Measurements from ENCODE around the gene PARD3B.

Gene PARD3B

GRCh38 chr2:204824751-204825453 lies 279.6 kb downstream of the PARD3B start:
- DNase-seq (ENCODE audit: low read depth), result no peak
- H3K4me3 ChIP-seq (ENCODE audit: low read depth, low read length), result no peak overlapping the region
- TF ChIP-seq, protein P1, sequence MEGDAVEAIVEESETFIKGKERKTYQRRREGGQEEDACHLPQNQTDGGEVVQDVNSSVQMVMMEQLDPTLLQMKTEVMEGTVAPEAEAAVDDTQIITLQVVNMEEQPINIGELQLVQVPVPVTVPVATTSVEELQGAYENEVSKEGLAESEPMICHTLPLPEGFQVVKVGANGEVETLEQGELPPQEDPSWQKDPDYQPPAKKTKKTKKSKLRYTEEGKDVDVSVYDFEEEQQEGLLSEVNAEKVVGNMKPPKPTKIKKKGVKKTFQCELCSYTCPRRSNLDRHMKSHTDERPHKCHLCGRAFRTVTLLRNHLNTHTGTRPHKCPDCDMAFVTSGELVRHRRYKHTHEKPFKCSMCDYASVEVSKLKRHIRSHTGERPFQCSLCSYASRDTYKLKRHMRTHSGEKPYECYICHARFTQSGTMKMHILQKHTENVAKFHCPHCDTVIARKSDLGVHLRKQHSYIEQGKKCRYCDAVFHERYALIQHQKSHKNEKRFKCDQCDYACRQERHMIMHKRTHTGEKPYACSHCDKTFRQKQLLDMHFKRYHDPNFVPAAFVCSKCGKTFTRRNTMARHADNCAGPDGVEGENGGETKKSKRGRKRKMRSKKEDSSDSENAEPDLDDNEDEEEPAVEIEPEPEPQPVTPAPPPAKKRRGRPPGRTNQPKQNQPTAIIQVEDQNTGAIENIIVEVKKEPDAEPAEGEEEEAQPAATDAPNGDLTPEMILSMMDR (IDR thresholded peaks at IDR 0.05; ENCODE audit: low read depth, low read length), result no peak
- TF ChIP-seq MYC (IDR thresholded peaks at IDR 0.05; ENCODE audit: low read depth, low read length) (no peak), POLR2A (IDR thresholded peaks at IDR 0.05; ENCODE audit: extremely low read depth, insufficient read length) (no peak), MAX (IDR thresholded peaks at IDR 0.05; ENCODE audit: low read depth, low read length) (no peak)

DNA sequence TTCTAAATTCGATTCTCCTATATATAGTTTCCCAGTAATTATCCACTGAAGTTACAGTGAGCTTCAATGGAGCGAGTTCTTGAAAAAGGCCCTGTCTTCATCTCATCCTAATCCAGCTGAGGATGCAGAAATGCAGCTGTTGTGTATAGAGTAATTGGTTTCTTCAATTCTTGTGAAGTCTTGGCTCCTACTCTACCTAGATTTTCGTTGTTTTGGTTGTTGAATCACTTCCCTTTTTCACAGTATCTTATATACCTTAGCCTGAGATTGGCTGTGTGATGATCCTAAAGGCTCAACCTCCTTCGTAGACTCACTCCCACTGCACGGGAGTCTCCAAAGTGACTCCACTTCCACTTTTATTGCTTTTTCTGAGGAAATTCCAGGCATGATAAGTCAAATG lies 280.4 kb downstream of the PARD3B start:
- no peak for TF ChIP-seq POLR2A (IDR thresholded peaks at IDR 0.05; ENCODE audit: extremely low read depth, insufficient read length)
- TF ChIP-seq, protein P1 (IDR thresholded peaks at IDR 0.05; ENCODE audit: low read depth, low read length), result no peak
- TF ChIP-seq MAX (IDR thresholded peaks at IDR 0.05; ENCODE audit: low read depth, low read length), result no peak
- no peak for TF ChIP-seq MYC (IDR thresholded peaks at IDR 0.05; ENCODE audit: low read depth, low read length)
- no peak for DNase-seq (ENCODE audit: low read depth)
- no peak overlapping the region for H3K4me3 ChIP-seq (ENCODE audit: low read depth, low read length)

DNA sequence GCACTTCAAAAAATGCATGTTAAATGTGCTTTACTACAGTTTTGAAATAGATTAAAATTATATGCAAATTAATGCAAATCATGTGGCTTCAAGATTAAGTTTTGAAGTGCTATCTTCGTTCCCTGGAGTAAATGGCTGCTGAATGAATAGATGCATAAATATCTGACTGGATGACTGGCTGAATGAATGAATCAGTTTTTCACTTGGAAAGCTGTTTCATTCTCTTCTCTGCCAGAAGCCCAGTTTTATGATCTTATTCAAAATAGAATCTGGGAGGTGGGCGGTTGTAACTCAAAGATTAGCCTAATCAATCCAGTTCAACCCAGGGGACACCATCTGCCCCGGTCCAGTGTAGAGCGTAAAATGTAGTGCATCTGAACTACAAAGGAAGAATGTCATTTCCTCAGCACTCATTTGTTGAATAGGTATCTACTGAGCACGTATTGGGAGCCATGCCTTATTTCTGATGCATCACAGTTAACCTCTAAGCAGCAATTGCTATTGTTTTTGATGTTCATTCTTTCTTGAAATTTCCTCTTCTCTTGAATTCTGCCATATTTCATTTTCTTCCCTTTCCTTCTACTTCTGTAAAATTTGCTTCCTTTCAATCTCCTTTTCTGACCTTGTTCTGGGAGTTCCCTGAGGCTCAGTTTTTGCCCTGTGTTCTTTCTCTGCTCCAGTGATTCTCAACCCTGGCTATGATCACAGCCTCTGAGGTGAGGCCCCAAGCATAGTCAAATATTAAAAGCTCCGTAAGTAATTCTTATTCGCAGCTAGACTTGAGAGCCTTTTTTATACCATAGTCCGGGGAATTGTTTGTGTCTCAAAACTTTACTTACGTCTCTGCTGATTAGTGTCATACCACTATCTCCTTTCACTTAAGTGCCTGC lies 282.7 kb downstream of the PARD3B start:
- no peak for DNase-seq (ENCODE audit: low read depth)
- TF ChIP-seq, protein P1 (IDR thresholded peaks at IDR 0.05; ENCODE audit: low read depth, low read length), result no peak
- TF ChIP-seq MAX (IDR thresholded peaks at IDR 0.05; ENCODE audit: low read depth, low read length) (no peak), MYC (IDR thresholded peaks at IDR 0.05; ENCODE audit: low read depth, low read length) (no peak), POLR2A (IDR thresholded peaks at IDR 0.05; ENCODE audit: extremely low read depth, insufficient read length) (no peak)
- H3K4me3 ChIP-seq (ENCODE audit: low read depth, low read length), result no peak overlapping the region

- TF ChIP-seq POLR2A (IDR thresholded peaks at IDR 0.05; ENCODE audit: extremely low read depth, insufficient read length) (no peak), MYC (IDR thresholded peaks at IDR 0.05; ENCODE audit: low read depth, low read length) (no peak), MAX (IDR thresholded peaks at IDR 0.05; ENCODE audit: low read depth, low read length) (no peak)
- TF ChIP-seq, protein P1 (IDR thresholded peaks at IDR 0.05; ENCODE audit: low read depth, low read length), result no peak
- no peak overlapping the region for H3K4me3 ChIP-seq (ENCODE audit: low read depth, low read length)
- no peak for DNase-seq (ENCODE audit: low read depth)
Measured at GRCh38 chr2:204834716-204835384, 289.6 kb downstream of the PARD3B start.

GRCh38 chr2:204835786-204836185 lies 290.5 kb downstream of the PARD3B start:
- no peak overlapping the region for H3K4me3 ChIP-seq (ENCODE audit: low read depth, low read length)
- DNase-seq (ENCODE audit: low read depth), result no peak

More at GRCh38 chr2:204835786-204836185, 290.5 kb downstream of the PARD3B start:
- TF ChIP-seq MAX (IDR thresholded peaks at IDR 0.05; ENCODE audit: low read depth, low read length), result no peak
- TF ChIP-seq, protein P1 (IDR thresholded peaks at IDR 0.05; ENCODE audit: low read depth, low read length), result no peak
- no peak for TF ChIP-seq POLR2A (IDR thresholded peaks at IDR 0.05; ENCODE audit: extremely low read depth, insufficient read length)
- TF ChIP-seq MYC (IDR thresholded peaks at IDR 0.05; ENCODE audit: low read depth, low read length), result no peak
